WTC11 (cell line): ENCODE data around the gene QSOX2. TPM values are rescaled to one million over a fixed set of nuclear protein-coding genes. Genes with fewer than 3 reads are reported as not detected.

ENCODE experiments used
- ATAC-seq: fragments of 200-7000 bp; cut with Tn5 transposase; 2 replicates; pipeline ENCODE4 v1.10.0; 2021; ENCODE audit warnings: mild to moderate bottlenecking, moderate library complexity
- CTCF ChIA-PET: fragments of 300-600 bp; sonication (Branson Sonifier 250); formaldehyde crosslinking; loops from one replicate; lab custom pipeline; 2021; ENCODE audit warnings: antibody characterized with exemption; lab: Charles Lee
- POLR2A ChIA-PET: fragments of 350-600 bp; sonication (Branson Sonifier 250); formaldehyde crosslinking; loops from one replicate; lab custom pipeline; 2021; ENCODE audit warnings: antibody characterized with exemption; lab: Charles Lee
- DNase-seq: peaks from one replicate; pipeline ENCODE4 v3.0.0; 2021; ENCODE audit warnings: low spot score
- H3K27ac Mint-ChIP-seq: 2 replicates; pipeline ENCODE4 v1.8.0; 2021; ENCODE audit warnings: mixed read lengths
- H3K27me3 Mint-ChIP-seq: 2 replicates; pipeline ENCODE4 v1.8.0; 2021; ENCODE audit warnings: low read depth, mild to moderate bottlenecking, moderate library complexity, mixed read lengths
- H3K36me3 Mint-ChIP-seq: 2 replicates; pipeline ENCODE4 v1.8.0; 2021; ENCODE audit warnings: mixed read lengths
- H3K4me1 Mint-ChIP-seq: 2 replicates; pipeline ENCODE4 v1.8.0; 2022; ENCODE audit warnings: mixed read lengths
- H3K4me3 Mint-ChIP-seq: 2 replicates; pipeline ENCODE4 v1.8.0; 2021; ENCODE audit warnings: mild to moderate bottlenecking, moderate library complexity, mixed read lengths
- H3K9me3 Mint-ChIP-seq: 2 replicates; pipeline ENCODE4 v1.8.0; 2021; ENCODE audit warnings: mixed read lengths
- CREM ChIP-seq: sonication (generic); formaldehyde crosslinking; IDR thresholded peaks from 2 replicates; pipeline ENCODE4 v1.8.1; 2022; ENCODE audit warnings: mild to moderate bottlenecking, missing genetic modification reagents, moderate library complexity
- FOXJ3 ChIP-seq: sonication (generic); formaldehyde crosslinking; IDR thresholded peaks from 2 replicates; pipeline ENCODE4 v1.9.0; 2021; ENCODE audit warnings: missing genetic modification reagents, mild to moderate bottlenecking, borderline replicate concordance
- FOXP1 ChIP-seq: sonication (generic); formaldehyde crosslinking; IDR thresholded peaks from 2 replicates; pipeline ENCODE4 v1.8.0; 2022; ENCODE audit warnings: missing genetic modification reagents, mild to moderate bottlenecking, moderate library complexity, borderline replicate concordance
- JUN ChIP-seq: sonication (generic); formaldehyde crosslinking; IDR thresholded peaks from 2 replicates; pipeline ENCODE4 v1.8.0; 2023; ENCODE audit warnings: mild to moderate bottlenecking, missing genetic modification reagents
- KAT7 ChIP-seq: sonication (generic); formaldehyde crosslinking; IDR thresholded peaks from 2 replicates; pipeline ENCODE4 v1.8.1; 2023; ENCODE audit warnings: missing genetic modification reagents, mild to moderate bottlenecking, borderline replicate concordance
- NFE2L1 ChIP-seq: sonication (generic); formaldehyde crosslinking; IDR thresholded peaks from 2 replicates; pipeline ENCODE4 v1.8.1; 2023; ENCODE audit warnings: missing genetic modification reagents
- TEAD4 ChIP-seq: sonication (generic); formaldehyde crosslinking; IDR thresholded peaks from 2 replicates; pipeline ENCODE4 v1.8.0; 2022; ENCODE audit warnings: mild to moderate bottlenecking, missing genetic modification reagents
- ZNF121 ChIP-seq: sonication (generic); formaldehyde crosslinking; IDR thresholded peaks from 2 replicates; pipeline ENCODE4 v1.8.0; 2023; ENCODE audit warnings: missing genetic modification reagents
- ZNF263 ChIP-seq: sonication (generic); formaldehyde crosslinking; IDR thresholded peaks from 2 replicates; pipeline ENCODE4 v1.8.1; 2022; ENCODE audit warnings: low read depth, mild to moderate bottlenecking, moderate library complexity, missing genetic modification reagents
- ZNF317 ChIP-seq: sonication (generic); formaldehyde crosslinking; IDR thresholded peaks from 2 replicates; pipeline ENCODE4 v1.8.1; 2023; ENCODE audit warnings: low read depth, mild to moderate bottlenecking, moderate library complexity, missing genetic modification reagents, borderline replicate concordance
- ZNF423 ChIP-seq: fragments of 250-450 bp; sonication (Bioruptor Pico); IDR thresholded peaks from 2 replicates; pipeline ENCODE4 v2.1.2; 2022; ENCODE audit warnings: mild to moderate bottlenecking, moderate library complexity
- total RNA-seq: library from RNA; stranded (reverse); gene quantifications from 3 replicates; pipeline ENCODE4 v1.2.3, GENCODE V29; 2021
- TF ChIP-seq, protein P1 (sequence below): sonication (generic); formaldehyde crosslinking; IDR thresholded peaks from 2 replicates; pipeline ENCODE4 v1.8.1; 2023; ENCODE audit warnings: mild to moderate bottlenecking, moderate library complexity, missing genetic modification reagents
- TF ChIP-seq, protein P2 (sequence below): sonication (generic); formaldehyde crosslinking; IDR thresholded peaks from 2 replicates; pipeline ENCODE4 v1.8.1; 2023; ENCODE audit warnings: mild to moderate bottlenecking, missing genetic modification reagents
- TF ChIP-seq, protein P3 (sequence below): sonication (generic); formaldehyde crosslinking; IDR thresholded peaks from 2 replicates; pipeline ENCODE4 v1.8.0; 2022; ENCODE audit warnings: mild to moderate bottlenecking, missing genetic modification reagents
- TF ChIP-seq, protein P4 (sequence below): fragments of 200-600 bp; IDR thresholded peaks from 2 replicates; pipeline ENCODE4 v1.8.0; 2022; ENCODE audit warnings: antibody characterized with exemption
- TF ChIP-seq, protein P5 (sequence below): sonication (generic); formaldehyde crosslinking; IDR thresholded peaks from 2 replicates; pipeline ENCODE4 v1.8.1; 2023; ENCODE audit warnings: mild to moderate bottlenecking, missing genetic modification reagents, moderate library complexity
- TF ChIP-seq, protein P6 (sequence below): sonication (generic); formaldehyde crosslinking; IDR thresholded peaks from 2 replicates; pipeline ENCODE4 v1.8.1; 2023; ENCODE audit warnings: mild to moderate bottlenecking, missing genetic modification reagents
- TF ChIP-seq, protein P7 (sequence below): sonication (generic); formaldehyde crosslinking; IDR thresholded peaks from 2 replicates; pipeline ENCODE4 v1.8.0; 2022; ENCODE audit warnings: mild to moderate bottlenecking, missing genetic modification reagents
- TF ChIP-seq, protein P8 (sequence below): fragments of 250-450 bp; sonication (Bioruptor Pico); IDR thresholded peaks from 2 replicates; pipeline ENCODE4 v1.9.0; 2021; ENCODE audit warnings: mild to moderate bottlenecking
- TF ChIP-seq, protein P9 (sequence below): sonication (generic); formaldehyde crosslinking; conservative IDR thresholded peaks from 2 replicates; pipeline ENCODE4 v1.8.1; 2022; ENCODE audit warnings: mild to moderate bottlenecking, missing genetic modification reagents

Gene QSOX2
- total RNA-seq, 1 experiment from 2014 or later: 33.2 TPM

DNA sequence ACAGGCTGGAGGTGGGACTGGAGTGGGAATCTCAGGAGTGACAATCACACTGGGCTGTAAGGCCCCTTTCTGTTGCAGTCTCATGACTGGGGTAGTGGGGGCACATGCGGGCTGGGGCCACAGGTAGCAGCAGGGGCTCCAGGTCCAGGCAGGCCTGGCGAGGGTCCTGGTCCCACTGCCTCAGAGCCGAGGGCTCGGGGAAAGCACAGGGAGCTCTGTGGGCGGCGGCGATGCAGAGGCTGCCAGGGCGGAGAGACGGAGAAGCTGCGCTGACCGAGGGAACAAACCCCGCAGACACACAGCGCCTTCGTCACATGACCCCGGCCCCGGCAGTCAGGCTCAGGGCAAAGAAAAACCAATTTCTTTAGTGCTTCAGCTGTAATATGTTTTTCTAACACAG lies 35.3 kb downstream of the QSOX2 start (continued):
- TF ChIP-seq, protein P1, sequence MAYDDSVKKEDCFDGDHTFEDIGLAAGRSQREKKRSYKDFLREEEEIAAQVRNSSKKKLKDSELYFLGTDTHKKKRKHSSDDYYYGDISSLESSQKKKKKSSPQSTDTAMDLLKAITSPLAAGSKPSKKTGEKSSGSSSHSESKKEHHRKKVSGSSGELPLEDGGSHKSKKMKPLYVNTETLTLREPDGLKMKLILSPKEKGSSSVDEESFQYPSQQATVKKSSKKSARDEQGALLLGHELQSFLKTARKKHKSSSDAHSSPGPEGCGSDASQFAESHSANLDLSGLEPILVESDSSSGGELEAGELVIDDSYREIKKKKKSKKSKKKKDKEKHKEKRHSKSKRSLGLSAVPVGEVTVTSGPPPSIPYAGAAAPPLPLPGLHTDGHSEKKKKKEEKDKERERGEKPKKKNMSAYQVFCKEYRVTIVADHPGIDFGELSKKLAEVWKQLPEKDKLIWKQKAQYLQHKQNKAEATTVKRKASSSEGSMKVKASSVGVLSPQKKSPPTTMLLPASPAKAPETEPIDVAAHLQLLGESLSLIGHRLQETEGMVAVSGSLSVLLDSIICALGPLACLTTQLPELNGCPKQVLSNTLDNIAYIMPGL: no peak
- TF ChIP-seq KAT7: no peak
- no peak for TF ChIP-seq ZNF423 (CRISPR knock-in tag)
- no peak for TF ChIP-seq TEAD4 (CRISPR knock-in tag)

DNA sequence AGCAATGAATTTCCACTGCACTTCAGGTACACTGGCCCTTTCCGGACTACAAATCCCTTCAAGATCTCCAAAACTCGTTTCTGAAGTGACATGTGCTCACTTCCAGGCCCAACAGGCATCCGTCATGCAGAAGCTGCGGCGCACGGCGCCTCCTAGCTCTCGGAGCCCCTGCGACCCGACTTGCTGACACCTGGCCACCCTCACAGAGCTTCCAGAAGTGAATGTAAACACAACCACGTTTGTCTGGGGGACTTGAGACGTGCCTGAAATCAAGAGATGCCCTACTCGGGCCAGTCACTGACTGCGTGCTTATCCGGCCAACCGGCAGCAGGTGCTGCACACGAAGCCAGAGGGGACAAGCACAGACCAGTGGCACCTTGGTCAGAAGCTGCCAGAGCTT lies 35.8 kb downstream of the QSOX2 start:
- DNase-seq (no peak), ATAC-seq (no peak)
- no peak overlapping the region for H3K4me3 Mint-ChIP-seq
- H3K27ac Mint-ChIP-seq: peak overlapping the region; percentile 50; the same call in 1 of the 2 replicates
- H3K36me3 Mint-ChIP-seq: peaks cover 35% of the 10 kb centered on the region
- H3K4me1 Mint-ChIP-seq: no peaks in the 10 kb centered on the region
- TF ChIP-seq CREM (CRISPR knock-in tag) (no peak), ZNF121 (CRISPR knock-in tag) (no peak), ZNF317 (CRISPR knock-in tag) (no peak), JUN (CRISPR knock-in tag) (no peak), NFE2L1 (CRISPR knock-in tag) (no peak), FOXJ3 (CRISPR knock-in tag) (no peak), FOXP1 (no peak), TEAD4 (CRISPR knock-in tag) (no peak), ZNF263 (CRISPR knock-in tag) (no peak)
- TF ChIP-seq, protein P2, sequence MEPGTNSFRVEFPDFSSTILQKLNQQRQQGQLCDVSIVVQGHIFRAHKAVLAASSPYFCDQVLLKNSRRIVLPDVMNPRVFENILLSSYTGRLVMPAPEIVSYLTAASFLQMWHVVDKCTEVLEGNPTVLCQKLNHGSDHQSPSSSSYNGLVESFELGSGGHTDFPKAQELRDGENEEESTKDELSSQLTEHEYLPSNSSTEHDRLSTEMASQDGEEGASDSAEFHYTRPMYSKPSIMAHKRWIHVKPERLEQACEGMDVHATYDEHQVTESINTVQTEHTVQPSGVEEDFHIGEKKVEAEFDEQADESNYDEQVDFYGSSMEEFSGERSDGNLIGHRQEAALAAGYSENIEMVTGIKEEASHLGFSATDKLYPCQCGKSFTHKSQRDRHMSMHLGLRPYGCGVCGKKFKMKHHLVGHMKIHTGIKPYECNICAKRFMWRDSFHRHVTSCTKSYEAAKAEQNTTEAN (CRISPR knock-in tag): no peak
- TF ChIP-seq, protein P3, sequence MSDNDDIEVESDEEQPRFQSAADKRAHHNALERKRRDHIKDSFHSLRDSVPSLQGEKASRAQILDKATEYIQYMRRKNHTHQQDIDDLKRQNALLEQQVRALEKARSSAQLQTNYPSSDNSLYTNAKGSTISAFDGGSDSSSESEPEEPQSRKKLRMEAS (CRISPR knock-in tag): no peak
- TF ChIP-seq, protein P4, sequence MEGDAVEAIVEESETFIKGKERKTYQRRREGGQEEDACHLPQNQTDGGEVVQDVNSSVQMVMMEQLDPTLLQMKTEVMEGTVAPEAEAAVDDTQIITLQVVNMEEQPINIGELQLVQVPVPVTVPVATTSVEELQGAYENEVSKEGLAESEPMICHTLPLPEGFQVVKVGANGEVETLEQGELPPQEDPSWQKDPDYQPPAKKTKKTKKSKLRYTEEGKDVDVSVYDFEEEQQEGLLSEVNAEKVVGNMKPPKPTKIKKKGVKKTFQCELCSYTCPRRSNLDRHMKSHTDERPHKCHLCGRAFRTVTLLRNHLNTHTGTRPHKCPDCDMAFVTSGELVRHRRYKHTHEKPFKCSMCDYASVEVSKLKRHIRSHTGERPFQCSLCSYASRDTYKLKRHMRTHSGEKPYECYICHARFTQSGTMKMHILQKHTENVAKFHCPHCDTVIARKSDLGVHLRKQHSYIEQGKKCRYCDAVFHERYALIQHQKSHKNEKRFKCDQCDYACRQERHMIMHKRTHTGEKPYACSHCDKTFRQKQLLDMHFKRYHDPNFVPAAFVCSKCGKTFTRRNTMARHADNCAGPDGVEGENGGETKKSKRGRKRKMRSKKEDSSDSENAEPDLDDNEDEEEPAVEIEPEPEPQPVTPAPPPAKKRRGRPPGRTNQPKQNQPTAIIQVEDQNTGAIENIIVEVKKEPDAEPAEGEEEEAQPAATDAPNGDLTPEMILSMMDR: no peak
- TF ChIP-seq, protein P5, sequence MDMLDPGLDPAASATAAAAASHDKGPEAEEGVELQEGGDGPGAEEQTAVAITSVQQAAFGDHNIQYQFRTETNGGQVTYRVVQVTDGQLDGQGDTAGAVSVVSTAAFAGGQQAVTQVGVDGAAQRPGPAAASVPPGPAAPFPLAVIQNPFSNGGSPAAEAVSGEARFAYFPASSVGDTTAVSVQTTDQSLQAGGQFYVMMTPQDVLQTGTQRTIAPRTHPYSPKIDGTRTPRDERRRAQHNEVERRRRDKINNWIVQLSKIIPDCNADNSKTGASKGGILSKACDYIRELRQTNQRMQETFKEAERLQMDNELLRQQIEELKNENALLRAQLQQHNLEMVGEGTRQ (CRISPR knock-in tag): no peak
- TF ChIP-seq, protein P6, sequence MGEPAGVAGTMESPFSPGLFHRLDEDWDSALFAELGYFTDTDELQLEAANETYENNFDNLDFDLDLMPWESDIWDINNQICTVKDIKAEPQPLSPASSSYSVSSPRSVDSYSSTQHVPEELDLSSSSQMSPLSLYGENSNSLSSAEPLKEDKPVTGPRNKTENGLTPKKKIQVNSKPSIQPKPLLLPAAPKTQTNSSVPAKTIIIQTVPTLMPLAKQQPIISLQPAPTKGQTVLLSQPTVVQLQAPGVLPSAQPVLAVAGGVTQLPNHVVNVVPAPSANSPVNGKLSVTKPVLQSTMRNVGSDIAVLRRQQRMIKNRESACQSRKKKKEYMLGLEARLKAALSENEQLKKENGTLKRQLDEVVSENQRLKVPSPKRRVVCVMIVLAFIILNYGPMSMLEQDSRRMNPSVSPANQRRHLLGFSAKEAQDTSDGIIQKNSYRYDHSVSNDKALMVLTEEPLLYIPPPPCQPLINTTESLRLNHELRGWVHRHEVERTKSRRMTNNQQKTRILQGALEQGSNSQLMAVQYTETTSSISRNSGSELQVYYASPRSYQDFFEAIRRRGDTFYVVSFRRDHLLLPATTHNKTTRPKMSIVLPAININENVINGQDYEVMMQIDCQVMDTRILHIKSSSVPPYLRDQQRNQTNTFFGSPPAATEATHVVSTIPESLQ: no peak
- TF ChIP-seq, protein P7, sequence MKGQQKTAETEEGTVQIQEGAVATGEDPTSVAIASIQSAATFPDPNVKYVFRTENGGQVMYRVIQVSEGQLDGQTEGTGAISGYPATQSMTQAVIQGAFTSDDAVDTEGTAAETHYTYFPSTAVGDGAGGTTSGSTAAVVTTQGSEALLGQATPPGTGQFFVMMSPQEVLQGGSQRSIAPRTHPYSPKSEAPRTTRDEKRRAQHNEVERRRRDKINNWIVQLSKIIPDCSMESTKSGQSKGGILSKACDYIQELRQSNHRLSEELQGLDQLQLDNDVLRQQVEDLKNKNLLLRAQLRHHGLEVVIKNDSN (CRISPR knock-in tag): no peak
- TF ChIP-seq, protein P8, sequence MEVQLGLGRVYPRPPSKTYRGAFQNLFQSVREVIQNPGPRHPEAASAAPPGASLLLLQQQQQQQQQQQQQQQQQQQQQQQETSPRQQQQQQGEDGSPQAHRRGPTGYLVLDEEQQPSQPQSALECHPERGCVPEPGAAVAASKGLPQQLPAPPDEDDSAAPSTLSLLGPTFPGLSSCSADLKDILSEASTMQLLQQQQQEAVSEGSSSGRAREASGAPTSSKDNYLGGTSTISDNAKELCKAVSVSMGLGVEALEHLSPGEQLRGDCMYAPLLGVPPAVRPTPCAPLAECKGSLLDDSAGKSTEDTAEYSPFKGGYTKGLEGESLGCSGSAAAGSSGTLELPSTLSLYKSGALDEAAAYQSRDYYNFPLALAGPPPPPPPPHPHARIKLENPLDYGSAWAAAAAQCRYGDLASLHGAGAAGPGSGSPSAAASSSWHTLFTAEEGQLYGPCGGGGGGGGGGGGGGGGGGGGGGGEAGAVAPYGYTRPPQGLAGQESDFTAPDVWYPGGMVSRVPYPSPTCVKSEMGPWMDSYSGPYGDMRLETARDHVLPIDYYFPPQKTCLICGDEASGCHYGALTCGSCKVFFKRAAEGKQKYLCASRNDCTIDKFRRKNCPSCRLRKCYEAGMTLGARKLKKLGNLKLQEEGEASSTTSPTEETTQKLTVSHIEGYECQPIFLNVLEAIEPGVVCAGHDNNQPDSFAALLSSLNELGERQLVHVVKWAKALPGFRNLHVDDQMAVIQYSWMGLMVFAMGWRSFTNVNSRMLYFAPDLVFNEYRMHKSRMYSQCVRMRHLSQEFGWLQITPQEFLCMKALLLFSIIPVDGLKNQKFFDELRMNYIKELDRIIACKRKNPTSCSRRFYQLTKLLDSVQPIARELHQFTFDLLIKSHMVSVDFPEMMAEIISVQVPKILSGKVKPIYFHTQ: no peak
- TF ChIP-seq, protein P1: no peak
- TF ChIP-seq, protein P9, sequence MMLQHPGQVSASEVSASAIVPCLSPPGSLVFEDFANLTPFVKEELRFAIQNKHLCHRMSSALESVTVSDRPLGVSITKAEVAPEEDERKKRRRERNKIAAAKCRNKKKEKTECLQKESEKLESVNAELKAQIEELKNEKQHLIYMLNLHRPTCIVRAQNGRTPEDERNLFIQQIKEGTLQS: no peak
- peaks cover 16% of the 10 kb centered on the region for H3K27me3 Mint-ChIP-seq
- ChIA-PET CTCF (interaction anchor here (0.9 to 1.2 kb wide), 7 partner anchors 14 to 132 kb away, joined by 3 to 8 read pairs (median 3); no protein-coding TSS in a partner anchor), POLR2A (no interaction called here)
- peaks cover 4% of the 10 kb centered on the region; the same call in 1 of the 2 replicates for H3K9me3 Mint-ChIP-seq
